Measurements from ENCODE around the gene RGPD6. TPM values are rescaled to one million over a fixed set of nuclear protein-coding genes. Genes with fewer than 3 reads are reported as not detected.

Gene RGPD6
- total RNA-seq, 1 donor from 2014 or later = 82.9 TPM

Small RNA genes within 50 kb of the gene (small RNA-seq; reads per million reads assigned to genes)
- not detected for gene AC108938.1 (ENCODE audit: low replicate concordance)

Other genes with a start within 250 kb of the RGPD6 start
- gene LIMS4, start 104.4 kb downstream of the RGPD6 start, total RNA-seq = 0.25 TPM
- gene BUB1, start 100.8 kb upstream of the RGPD6 start, total RNA-seq = 6.1 TPM
- not detected for gene ACOXL, start 155.4 kb upstream of the RGPD6 start, total RNA-seq

Measured in temporal lobe (tissue), 2 donors.